Measurements from ENCODE around the gene GNPTG.

The GNPTG gene

GRCh38 chr16:1333854-1334700, 17.7 kb upstream of the GNPTG start:
- DNase-seq (ENCODE audit: low read depth in 2 of 2) = no peak

GRCh38 chr16:1334739-1335138, 17.0 kb upstream of the GNPTG start:
- no peak for DNase-seq (ENCODE audit: low read depth in 2 of 2)

DNA sequence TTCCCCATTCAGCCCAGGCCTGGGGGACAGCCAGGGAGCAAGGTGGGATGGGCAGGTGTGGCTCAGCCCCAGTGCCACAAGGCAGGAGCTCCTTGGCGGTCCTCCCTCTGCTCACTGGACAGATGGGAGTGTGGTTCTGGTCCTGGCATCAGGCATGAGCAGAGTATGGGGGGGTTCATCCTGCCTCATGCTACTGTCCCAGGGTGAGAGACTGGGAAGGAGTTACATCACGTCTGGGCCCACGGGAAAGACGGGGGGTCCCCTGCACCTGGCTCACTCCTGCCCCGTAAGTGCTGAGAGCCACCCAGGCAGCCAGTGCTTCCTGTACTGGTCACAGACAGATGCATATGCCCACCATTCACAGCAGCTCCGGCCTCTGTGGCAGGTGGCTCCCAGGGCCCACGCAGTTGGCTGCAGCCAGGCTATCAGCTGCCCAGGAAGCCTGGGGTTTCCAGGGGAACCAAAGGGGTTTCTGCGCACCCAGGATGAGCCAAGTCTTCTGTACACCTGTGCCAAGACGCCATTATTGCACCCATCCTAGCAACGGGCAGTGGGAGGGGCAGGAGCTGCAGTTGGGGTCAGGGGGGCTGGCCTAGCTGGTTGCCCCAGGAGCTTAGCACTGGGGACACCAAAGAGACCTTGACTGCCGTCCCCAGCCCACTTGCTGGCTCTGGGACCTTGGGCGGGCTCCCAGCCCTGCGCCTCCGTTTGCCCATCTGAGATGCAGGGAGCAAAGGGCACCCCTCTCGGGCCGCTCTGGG, 16.3 kb upstream of the GNPTG start:
- no peak for DNase-seq (ENCODE audit: low read depth in 2 of 2)

- DNase-seq (ENCODE audit: low read depth in 2 of 2) = no peak
These were observed 15.7 kb upstream of the GNPTG start for GRCh38 chr16:1335996-1336395.

- DNase-seq (ENCODE audit: low read depth in 2 of 2) = no peak
These were observed 15.1 kb upstream of the GNPTG start for GRCh38 chr16:1336619-1337018.

DNA sequence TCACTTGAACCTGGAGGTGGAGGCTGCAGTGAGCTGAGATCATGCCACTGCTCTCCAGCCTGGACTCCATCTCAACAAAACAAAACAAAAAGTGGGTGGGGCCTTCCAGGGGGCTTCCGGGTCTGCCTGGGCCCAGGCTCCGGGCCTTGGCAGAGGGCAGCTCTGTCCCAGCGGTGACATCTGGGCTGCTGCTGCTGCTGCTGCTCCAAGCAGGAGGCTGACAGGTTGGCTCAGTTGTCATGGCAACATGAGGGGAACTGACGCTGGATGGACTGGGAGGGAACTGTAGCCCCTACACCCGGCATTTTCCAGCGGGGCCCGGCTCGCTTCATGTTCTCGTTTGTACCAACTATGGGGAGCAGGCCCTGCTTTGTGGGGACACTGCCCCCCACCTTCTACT, 14.2 kb upstream of the GNPTG start:
- DNase-seq (ENCODE audit: low read depth in 2 of 2) = no peak

GRCh38 chr16:1338119-1338730, 13.5 kb upstream of the GNPTG start:
- no peak for DNase-seq (ENCODE audit: low read depth in 2 of 2)

DNA sequence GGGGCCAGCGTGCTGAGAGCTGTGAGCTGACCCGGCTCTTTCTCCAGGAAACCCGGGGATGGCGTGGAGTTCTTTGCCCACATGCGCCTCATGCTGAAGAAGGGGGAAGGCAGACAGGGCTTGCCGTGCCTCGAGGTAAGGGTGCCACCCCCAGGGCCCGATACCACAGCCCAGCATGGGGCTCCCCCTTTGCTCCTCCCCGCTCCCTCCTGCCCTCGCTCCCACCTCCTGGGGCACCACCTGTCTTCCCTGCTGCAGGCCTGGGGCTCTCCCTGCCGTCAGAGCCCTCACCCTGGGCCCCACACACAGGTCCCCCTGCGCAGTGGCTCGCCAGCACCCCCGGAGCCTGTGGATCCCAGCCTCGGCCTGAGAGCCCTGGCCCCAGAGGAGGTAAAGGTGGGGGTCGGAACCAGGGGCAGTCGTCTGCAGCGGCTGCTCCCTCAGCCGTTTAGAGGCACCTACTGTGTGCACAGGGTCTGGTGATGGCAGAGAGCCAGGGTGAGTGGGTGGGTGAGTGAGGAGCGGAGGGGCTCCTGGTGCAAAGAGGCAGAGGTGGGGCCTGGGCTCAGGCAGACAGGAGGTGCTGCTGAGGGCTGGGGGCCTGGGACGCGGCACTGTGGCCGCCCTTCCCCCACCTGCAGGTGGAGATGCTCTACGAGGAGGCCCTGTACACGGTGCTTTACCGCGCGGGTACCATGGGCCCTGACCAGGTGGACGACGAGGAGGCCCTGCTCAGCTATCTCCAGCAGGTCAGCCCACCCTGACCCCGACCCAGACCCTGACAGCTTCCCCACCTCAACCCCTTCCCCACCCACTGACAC, 12.7 kb upstream of the GNPTG start:
- no peak for DNase-seq (ENCODE audit: low read depth in 2 of 2)

GRCh38 chr16:1340730-1341494, 10.8 kb upstream of the GNPTG start:
- no peak for DNase-seq (ENCODE audit: low read depth in 2 of 2)

DNA sequence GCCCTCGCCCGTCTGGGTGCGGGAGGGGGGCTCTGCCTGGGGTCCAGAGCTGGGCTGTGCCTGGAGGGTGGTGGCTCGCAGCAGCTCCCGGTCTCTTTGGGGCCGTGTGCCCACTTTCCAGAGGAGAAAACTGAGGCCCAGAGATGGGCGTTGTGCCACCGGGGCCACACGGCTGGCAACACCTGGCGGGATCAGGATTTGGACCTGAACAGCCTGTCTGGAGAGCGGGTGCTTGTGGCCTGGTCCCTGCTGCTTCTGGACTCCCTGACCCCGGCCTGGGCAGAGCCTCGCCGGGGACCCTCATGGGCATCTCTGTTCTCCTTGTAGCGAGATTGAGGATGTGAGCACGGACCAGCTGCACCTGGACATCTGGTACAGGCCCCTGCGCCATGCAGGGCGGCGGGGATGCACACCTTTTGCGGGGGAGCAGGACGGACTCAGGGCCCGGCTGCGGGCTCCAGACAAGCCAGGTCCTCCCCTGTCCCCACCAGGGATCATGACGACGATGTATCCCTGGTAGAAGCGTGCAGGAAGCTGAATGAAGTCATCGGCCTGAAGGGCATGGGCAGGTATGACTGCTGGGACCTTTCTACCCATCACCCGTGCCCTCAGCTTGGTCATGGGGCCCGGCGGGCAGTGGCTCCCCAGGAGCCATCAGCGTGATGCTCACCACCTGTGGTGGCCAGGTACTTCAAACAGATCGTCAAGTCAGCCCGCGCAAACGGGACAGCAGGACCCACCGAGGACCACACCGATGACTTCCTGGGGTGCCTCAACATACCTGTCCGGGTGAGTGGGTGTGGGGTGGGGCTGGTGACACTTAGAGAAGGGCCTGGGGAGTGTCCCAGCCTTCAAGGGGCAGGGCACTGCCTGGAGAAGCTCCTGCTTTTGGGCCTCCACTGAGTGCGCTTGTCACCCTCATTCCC, 10.0 kb upstream of the GNPTG start:
- no peak for DNase-seq (ENCODE audit: low read depth in 2 of 2)

GRCh38 chr16:1342526-1343427, 9.0 kb upstream of the GNPTG start:
- peak; percentile 2 to 11 for DNase-seq (ENCODE audit: low read depth in 2 of 2)

DNA sequence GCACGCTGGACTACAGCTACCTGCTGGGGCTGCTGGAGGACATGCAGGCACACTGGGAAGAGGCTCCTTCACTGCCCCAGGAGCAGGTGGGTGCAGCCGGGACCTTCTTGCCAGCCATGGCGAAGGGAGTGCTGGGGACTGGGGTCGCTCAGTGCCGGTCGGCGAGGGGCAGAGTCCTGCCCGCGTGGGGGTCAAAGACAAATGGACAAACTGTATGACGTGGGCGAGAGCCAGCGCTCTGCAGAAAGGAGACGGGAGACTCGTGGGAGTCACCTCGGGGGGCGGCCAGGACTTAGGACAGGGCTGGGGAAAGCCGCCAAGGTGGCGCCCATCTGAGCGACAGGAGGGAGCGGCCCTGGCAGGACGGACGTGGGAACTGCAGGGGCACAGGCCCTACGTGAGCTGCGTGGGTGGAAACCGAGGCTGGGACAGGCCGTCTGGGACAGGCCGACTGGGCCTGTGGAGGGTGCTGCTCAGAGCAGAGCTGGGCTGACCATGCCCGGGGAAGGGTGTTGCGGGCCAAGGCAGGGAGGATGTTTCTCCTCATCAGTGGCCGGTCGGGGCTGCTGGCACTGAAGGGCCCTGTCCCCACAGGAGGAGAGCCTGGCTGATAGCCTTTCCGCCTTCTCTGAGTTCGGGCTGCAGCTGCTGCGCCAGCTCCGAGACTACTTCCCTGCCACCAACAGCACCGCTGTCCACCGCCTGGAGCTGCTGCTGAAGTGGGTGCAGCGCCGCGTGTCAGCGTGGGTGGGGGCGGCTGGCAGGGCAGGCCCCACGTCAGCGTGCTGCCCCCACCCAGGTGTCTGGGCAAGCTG, 8.1 kb upstream of the GNPTG start:
- no peak for DNase-seq (ENCODE audit: low read depth in 2 of 2)

- no peak for DNase-seq (ENCODE audit: low read depth in 2 of 2)
These were observed 7.2 kb upstream of the GNPTG start for GRCh38 chr16:1344499-1344898.

DNA sequence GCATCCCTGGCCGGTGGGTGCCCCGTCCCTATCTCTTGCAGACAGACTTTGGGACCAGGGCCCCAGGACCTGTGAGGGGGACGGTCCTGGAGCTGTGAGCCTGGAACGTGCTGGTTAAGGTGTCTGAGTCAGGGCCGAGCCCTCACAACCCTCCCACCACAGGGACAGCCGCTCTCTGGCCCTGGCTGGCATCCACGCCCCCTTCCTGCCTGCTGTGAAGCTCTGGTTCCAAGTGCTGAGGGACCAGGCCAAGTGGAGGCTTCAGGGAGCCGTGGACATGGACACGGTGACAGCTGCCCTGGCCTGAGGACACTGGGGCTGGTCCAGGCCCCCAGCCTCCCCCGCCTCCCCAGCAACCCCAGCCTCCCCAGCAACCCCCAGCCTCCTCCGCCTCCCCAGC, 6.6 kb upstream of the GNPTG start:
- DNase-seq (ENCODE audit: low read depth in 2 of 2) = no peak

GRCh38 chr16:1345651-1346421, 5.9 kb upstream of the GNPTG start:
- DNase-seq (ENCODE audit: low read depth in 2 of 2) = no peak

DNA sequence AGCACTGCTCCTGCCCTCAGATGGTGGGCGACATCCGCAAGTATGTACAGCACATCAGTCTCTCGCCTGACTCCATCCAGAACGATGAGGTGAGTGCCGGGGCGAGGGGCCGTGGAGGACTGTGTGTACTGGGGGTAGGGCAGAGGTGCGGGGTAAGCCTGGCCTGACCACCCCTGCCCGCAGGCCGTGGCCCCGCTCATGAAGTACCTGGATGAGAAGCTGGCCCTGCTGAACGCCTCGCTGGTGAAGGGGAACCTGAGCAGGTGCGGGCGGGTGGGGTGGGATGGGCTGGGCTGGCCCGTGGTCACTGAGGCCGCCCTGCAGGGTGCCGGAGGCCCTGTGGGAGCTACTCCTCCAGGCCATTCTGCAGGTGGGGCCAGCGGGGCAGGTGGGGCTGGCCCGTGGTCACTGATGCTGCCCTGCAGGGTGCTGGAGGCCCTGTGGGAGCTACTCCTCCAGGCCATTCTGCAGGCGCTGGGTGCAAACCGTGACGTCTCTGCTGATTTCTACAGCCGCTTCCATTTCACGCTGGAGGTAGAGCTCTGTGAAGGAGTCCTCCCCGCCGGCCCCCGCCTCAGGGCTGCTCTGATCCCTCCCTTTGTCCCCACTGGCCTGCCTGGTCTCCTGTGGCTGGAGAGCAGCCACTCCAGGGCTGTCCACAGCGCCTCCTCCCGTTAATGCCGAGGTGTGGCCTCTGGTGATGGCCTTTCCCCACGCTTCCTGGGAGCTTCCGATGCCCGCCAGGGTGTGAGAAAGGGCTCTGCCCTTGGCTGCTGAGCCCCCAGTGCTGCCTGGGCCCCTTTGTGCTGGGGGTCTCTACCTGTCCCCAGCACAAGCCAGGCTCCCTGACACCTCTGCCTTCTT, 5.1 kb upstream of the GNPTG start:
- no peak for DNase-seq (ENCODE audit: low read depth in 2 of 2)

All from fibroblast of skin of left biceps (primary cell).